NCI-H1092 treated with DMSO at 0.1 percent for 48 hours (cell line): ENCODE measurements around the gene INTS6L.
"Not testable (repeated sequence)": the region's sequence is repeated elsewhere in the genome, so short reads cannot be mapped to it uniquely, and the experiment has no call there.

Source experiments
- DNase-seq: peaks from one replicate; lab custom pipeline; 2025; lab: John Stamatoyannopoulos, UW

Gene INTS6L

GRCh38 chrX:135605906-135606305, 85.4 kb downstream of the INTS6L start:
- no peak for DNase-seq

- DNase-seq, result not testable (repeated sequence)
Measured at GRCh38 chrX:135624408-135625204, 104.1 kb downstream of the INTS6L start.

- DNase-seq, result peak; percentile 10
Measured at GRCh38 chrX:135625995-135626394, 105.5 kb downstream of the INTS6L start.

DNA sequence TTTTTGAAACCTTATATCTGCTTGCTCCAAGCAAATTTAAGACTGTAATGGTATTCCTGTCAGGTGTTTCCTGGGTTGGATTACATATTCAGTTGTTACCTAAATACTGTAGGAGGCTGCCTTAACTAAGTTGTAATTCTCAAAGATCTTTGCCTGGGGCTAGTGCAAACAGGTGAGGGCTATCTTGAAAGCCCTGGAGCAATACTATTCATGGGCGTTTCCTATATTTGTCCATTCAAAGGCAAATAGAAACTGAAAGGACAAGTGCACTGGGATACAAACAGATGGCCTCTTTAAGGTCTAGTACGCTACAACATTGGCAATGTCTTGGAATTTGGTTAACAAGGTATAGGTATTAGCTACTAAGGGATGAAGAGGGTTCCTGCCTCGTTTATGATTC, 108.9 kb downstream of the INTS6L start:
- no peak for DNase-seq
